ENCODE measurements around the gene PRR15L. TPM values are rescaled to one million over a fixed set of nuclear protein-coding genes. Genes with fewer than 3 reads are reported as not detected.

The PRR15L gene
- polyA plus RNA-seq, 4 donors, result 159 to 388 (median 277) TPM

DNA sequence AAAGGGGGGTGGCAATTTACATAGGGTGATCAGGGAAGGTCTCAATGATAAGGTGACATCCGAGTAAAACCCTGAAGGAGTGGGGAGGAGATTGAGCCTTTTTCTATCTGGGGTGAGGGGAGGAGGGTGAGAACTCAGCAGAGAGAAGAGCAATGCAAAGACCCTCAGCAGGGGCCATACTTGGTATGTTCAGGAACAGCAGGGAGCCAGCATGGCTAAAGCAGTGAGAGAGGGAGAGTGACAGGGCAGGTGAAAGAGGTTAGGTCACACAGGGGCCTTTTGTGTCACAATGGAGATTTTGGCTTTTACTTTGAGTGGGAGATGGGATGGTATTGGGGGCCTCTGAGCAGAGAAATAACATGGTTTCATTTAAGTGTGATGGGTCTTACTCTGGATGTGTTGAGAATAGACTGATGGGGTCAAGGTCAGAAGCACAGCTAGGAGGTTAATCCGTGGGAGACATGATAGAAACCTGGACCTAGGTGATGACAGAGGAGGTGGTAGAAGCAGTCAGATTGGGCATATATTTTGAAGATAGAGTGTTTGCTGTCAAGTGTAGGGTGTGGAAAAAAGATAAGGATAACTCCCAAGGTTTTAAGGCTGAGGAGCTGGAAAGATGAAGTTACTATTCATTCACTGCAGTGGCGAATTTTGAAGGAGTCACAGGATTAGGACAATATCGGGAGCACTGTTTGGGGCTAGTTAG lies 55.5 kb downstream of the PRR15L start:
- DNase-seq (no peak), FAIRE-seq (no peak)
- peaks cover 0 to 52% (median 0%) of the 10 kb centered on the region in 3 donors for H3K36me3 ChIP-seq (ENCODE audit: control insufficient read depth in 3 of 3, insufficient read depth in 2 of 3, low read depth in 1 of 3, low read length in 3 of 3)
- H3K4me3 ChIP-seq (ENCODE audit: low read depth in 1 of 3, low read length in 3 of 3), result no peak overlapping the region
- H3K27me3 ChIP-seq (ENCODE audit: control insufficient read depth in 3 of 3, insufficient read depth in 3 of 3, low read length in 3 of 3), result no peaks in the 10 kb centered on the region
- peaks cover 0 to 6% (median 0%) of the 10 kb centered on the region in 3 donors for H3K4me1 ChIP-seq (ENCODE audit: control insufficient read depth in 3 of 3, insufficient read depth in 2 of 3, low read depth in 1 of 3, low read length in 2 of 3)
- WGBS, 3 donors, result 67 to 75% (median 71%) methylated on average over 4 of the region's 4 CpGs
- no peak overlapping the region for H3K27ac ChIP-seq (ENCODE audit: low read depth in 1 of 3, low read length in 2 of 3)
- H3K9me3 ChIP-seq (ENCODE audit: control insufficient read depth in 2 of 2, insufficient read depth in 1 of 2, low read depth in 1 of 2, low read length in 1 of 2), result no peaks in the 10 kb centered on the region

Other genes with a start within 250 kb of the PRR15L start
- under 1 TPM; 0.07 to 0.45 (median 0.29) TPM for gene TBX21, start 224.6 kb downstream of the PRR15L start, polyA plus RNA-seq
- gene OSBPL7, start 136.1 kb downstream of the PRR15L start, polyA plus RNA-seq, result 10 to 100 TPM; 16.7 to 67.5 (median 27.3) TPM
- 10 to 100 TPM; 47.0 to 54.1 (median 50.7) TPM for gene MRPL10, start 126.3 kb downstream of the PRR15L start, polyA plus RNA-seq
- 1 to 10 TPM in 1 of 4 donors, under 1 TPM in 3; 0.22 to 1.5 (median 0.40) TPM for gene LRRC46, start 126.2 kb downstream of the PRR15L start, polyA plus RNA-seq
- 100 to 1,000 TPM in 2 of 4 donors, 10 to 100 TPM in 2; 46.0 to 127 (median 99.7) TPM for gene SCRN2, start 116.6 kb downstream of the PRR15L start, polyA plus RNA-seq
- 1 to 10 TPM; 1.6 to 4.9 (median 3.1) TPM for gene SP6, start 106.7 kb downstream of the PRR15L start, polyA plus RNA-seq
- gene SP2, start 61.6 kb downstream of the PRR15L start, polyA plus RNA-seq, result 10 to 100 TPM in 3 of 4 donors, 1 to 10 TPM in 1; 8.7 to 17.3 (median 12.6) TPM
- 10 to 100 TPM; 10.8 to 49.1 (median 19.1) TPM for gene PNPO, start 16.3 kb downstream of the PRR15L start, polyA plus RNA-seq
- gene CDK5RAP3, start 13.2 kb upstream of the PRR15L start, polyA plus RNA-seq, result 100 to 1,000 TPM; 169 to 721 (median 374) TPM
- 1 to 10 TPM in 3 of 4 donors, not detected in 1; 4.4 to 7.3 (median 5.6) TPM for gene COPZ2, start 79.9 kb upstream of the PRR15L start, polyA plus RNA-seq
- 100 to 1,000 TPM in 1 of 4 donors, 10 to 100 TPM in 3; 52.1 to 110 (median 74.6) TPM for gene NFE2L1, start 90.5 kb upstream of the PRR15L start, polyA plus RNA-seq
- 10 to 100 TPM in 2 of 4 donors, 1 to 10 TPM in 2; 9.4 to 57.1 (median 19.8) TPM for gene CBX1, start 143.6 kb upstream of the PRR15L start, polyA plus RNA-seq
- gene SNX11, start 149.9 kb upstream of the PRR15L start, polyA plus RNA-seq, result 10 to 100 TPM; 11.4 to 16.3 (median 12.8) TPM

Data from small intestine (tissue), 7 donors.